ENCODE results near the gene CMPK1.

Gene CMPK1

GRCh38 chr1:47348246-47348645, 14.7 kb downstream of the CMPK1 start:
- Histone ChIP-seq H4K20me1 (ENCODE audit: control insufficient read depth, insufficient read depth, low read depth, low read length) (no peaks in the 10 kb centered on the region; the same call in 1 of the 2 replicates), H3K4me1 (ENCODE audit: control insufficient read depth, low read length) (no peaks in the 10 kb centered on the region), H3K9me2 (replicated peaks; ENCODE audit: control insufficient read depth, low read length) (no peaks in the 10 kb centered on the region), H3K4me2 (ENCODE audit: low read length) (no peak overlapping the region), H3K27ac (ENCODE audit: low read depth, low read length) (no peak overlapping the region), H3F3A (ENCODE audit: control insufficient read depth, insufficient read depth) (no peaks in the 10 kb centered on the region), H3K9me3 (ENCODE audit: control insufficient read depth, insufficient read depth, low read length) (no peaks in the 10 kb centered on the region), H3K36me3 (ENCODE audit: control insufficient read depth, low read length) (peaks cover 7% of the 10 kb centered on the region), H3K27me3 (ENCODE audit: control insufficient read depth, low read length) (no peaks in the 10 kb centered on the region), H3K4me3 (ENCODE audit: low read length) (no peak overlapping the region), H3K79me2 (ENCODE audit: control insufficient read depth, low read length) (peaks cover 78% of the 10 kb centered on the region)
- no peak for TF ChIP-seq CTCF (IDR thresholded peaks at IDR 0.05; ENCODE audit: low read depth, low read length, poor library complexity, severe bottlenecking)
- TF ChIP-seq EZH2phosphoT487 (IDR thresholded peaks at IDR 0.05; ENCODE audit: borderline replicate concordance, low read length): no peak

DNA sequence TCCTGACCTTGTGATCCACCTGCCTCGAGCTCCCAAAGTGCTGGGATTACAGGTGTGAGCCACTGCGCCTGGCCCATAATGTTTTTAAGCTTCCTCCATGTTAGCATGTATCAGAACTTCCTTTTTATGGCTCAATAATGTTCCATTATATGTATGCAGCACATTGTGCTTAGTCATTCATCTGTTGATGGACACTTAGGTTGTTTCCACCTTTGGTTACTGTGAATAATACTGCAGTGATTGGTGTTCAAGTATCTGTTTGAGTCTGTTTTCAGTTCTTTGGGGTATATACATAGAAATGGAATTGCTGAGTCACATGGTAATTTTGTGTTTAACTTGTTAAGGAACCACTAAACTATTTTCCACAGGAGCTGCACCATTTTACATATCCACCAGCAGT, 17.7 kb downstream of the CMPK1 start:
- no peak for TF ChIP-seq EZH2phosphoT487 (IDR thresholded peaks at IDR 0.05; ENCODE audit: borderline replicate concordance, low read length)
- TF ChIP-seq CTCF (IDR thresholded peaks at IDR 0.05; ENCODE audit: low read depth, low read length, poor library complexity, severe bottlenecking): no peak
- H3K9me3 ChIP-seq (ENCODE audit: control insufficient read depth, insufficient read depth, low read length): no peaks in the 10 kb centered on the region
- H3K9me2 ChIP-seq (replicated peaks; ENCODE audit: control insufficient read depth, low read length): no peaks in the 10 kb centered on the region
- no peak overlapping the region for H3K4me2 ChIP-seq (ENCODE audit: low read length)
- no peaks in the 10 kb centered on the region for H3F3A ChIP-seq (ENCODE audit: control insufficient read depth, insufficient read depth)
- no peaks in the 10 kb centered on the region; the same call in 1 of the 2 replicates for H4K20me1 ChIP-seq (ENCODE audit: control insufficient read depth, insufficient read depth, low read depth, low read length)
- H3K27me3 ChIP-seq (ENCODE audit: control insufficient read depth, low read length): no peaks in the 10 kb centered on the region
- no peaks in the 10 kb centered on the region for H3K4me1 ChIP-seq (ENCODE audit: control insufficient read depth, low read length)
- no peak overlapping the region for H3K4me3 ChIP-seq (ENCODE audit: low read length)
- H3K79me2 ChIP-seq (ENCODE audit: control insufficient read depth, low read length): peaks cover 86% of the 10 kb centered on the region
- H3K36me3 ChIP-seq (ENCODE audit: control insufficient read depth, low read length): peaks cover 7% of the 10 kb centered on the region
- H3K27ac ChIP-seq (ENCODE audit: low read depth, low read length): no peak overlapping the region

DNA sequence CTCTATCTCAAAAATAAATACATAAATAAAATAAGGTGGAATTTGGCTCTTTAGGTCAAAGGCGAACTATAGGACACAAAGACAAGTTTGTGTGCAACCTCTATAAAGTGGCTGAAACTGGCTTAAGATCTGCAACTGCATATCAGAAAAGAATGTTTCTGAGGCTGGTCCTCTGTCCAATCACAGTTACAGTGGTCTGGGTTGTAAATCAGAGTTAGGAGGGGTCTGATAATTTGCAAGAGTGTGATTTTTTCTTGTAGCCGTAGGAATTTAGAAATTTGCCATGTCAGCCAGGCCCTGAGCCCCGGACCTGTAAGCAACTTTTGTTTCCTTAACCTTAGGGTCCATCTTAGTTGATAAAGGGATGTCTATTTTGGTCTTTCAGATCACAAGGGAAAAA, 27.8 kb downstream of the CMPK1 start:
- H3F3A ChIP-seq (ENCODE audit: control insufficient read depth, insufficient read depth): no peaks in the 10 kb centered on the region
- no peaks in the 10 kb centered on the region for H3K9me3 ChIP-seq (ENCODE audit: control insufficient read depth, insufficient read depth, low read length)
- no peaks in the 10 kb centered on the region; the same call in 1 of the 2 replicates for H4K20me1 ChIP-seq (ENCODE audit: control insufficient read depth, insufficient read depth, low read depth, low read length)
- no peaks in the 10 kb centered on the region for H3K4me1 ChIP-seq (ENCODE audit: control insufficient read depth, low read length)
- no peaks in the 10 kb centered on the region for H3K27me3 ChIP-seq (ENCODE audit: control insufficient read depth, low read length)
- H3K9me2 ChIP-seq (replicated peaks; ENCODE audit: control insufficient read depth, low read length): no peaks in the 10 kb centered on the region
- no peak overlapping the region for H3K4me2 ChIP-seq (ENCODE audit: low read length)
- H3K79me2 ChIP-seq (ENCODE audit: control insufficient read depth, low read length): peaks cover 71% of the 10 kb centered on the region
- TF ChIP-seq CTCF (IDR thresholded peaks at IDR 0.05; ENCODE audit: low read depth, low read length, poor library complexity, severe bottlenecking) (no peak), EZH2phosphoT487 (IDR thresholded peaks at IDR 0.05; ENCODE audit: borderline replicate concordance, low read length) (no peak)
- no peaks in the 10 kb centered on the region for H3K36me3 ChIP-seq (ENCODE audit: control insufficient read depth, low read length)
- no peak overlapping the region for H3K27ac ChIP-seq (ENCODE audit: low read depth, low read length)
- H3K4me3 ChIP-seq (ENCODE audit: low read length): no peak overlapping the region

All from DOHH2 (cell line).